ENCODE data around the gene ABTB1. TPM values are rescaled to one million over a fixed set of nuclear protein-coding genes. Genes with fewer than 3 reads are reported as not detected.

Gene ABTB1
- total RNA-seq, 1 experiment from 2014 or later = 3.6 TPM

DNA sequence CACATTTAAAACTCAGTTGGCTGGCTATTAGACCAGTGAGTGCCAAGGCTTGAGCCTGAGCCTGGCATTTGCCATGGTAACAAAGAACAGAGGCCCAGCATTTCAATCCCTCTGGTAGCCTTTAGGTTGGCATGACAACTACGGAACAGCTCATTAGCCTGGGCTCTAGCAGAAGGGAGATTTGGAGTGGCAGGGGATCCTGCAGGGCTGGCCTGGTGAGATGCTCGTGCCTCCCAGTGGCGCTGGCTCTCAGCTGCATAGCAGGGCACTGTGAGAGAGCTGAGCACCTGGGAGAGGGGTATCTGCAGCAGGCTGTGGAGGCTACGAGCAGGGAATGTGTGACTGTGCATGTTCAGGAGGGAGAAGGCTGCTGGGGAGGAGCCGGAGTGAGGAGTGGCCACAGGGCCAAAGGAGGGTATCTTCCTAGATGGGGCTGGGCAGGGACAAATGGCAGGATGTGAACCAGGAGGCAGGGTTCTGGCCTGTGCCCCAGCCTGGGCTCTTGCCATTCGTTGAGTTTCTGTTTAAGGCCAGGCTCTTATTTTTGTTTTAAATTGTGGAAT is 5.6 kb upstream of the ABTB1 start:
- no peak overlapping the region for H3K27ac ChIP-seq (ENCODE audit: low read length)
- H3K4me2 ChIP-seq (ENCODE audit: low read length) = no peak overlapping the region
- DNase-seq (no peak), ATAC-seq (no peak)
- no peak for TF ChIP-seq EZH2phosphoT487 (IDR thresholded peaks at IDR 0.05; ENCODE audit: borderline replicate concordance, low read length)
- TF ChIP-seq EZH2 (IDR thresholded peaks at IDR 0.05; ENCODE audit: low read length, unreplicated experiment) = no peak
- TF ChIP-seq, protein P1, sequence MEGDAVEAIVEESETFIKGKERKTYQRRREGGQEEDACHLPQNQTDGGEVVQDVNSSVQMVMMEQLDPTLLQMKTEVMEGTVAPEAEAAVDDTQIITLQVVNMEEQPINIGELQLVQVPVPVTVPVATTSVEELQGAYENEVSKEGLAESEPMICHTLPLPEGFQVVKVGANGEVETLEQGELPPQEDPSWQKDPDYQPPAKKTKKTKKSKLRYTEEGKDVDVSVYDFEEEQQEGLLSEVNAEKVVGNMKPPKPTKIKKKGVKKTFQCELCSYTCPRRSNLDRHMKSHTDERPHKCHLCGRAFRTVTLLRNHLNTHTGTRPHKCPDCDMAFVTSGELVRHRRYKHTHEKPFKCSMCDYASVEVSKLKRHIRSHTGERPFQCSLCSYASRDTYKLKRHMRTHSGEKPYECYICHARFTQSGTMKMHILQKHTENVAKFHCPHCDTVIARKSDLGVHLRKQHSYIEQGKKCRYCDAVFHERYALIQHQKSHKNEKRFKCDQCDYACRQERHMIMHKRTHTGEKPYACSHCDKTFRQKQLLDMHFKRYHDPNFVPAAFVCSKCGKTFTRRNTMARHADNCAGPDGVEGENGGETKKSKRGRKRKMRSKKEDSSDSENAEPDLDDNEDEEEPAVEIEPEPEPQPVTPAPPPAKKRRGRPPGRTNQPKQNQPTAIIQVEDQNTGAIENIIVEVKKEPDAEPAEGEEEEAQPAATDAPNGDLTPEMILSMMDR (conservative IDR thresholded peaks at IDR 0.05; ENCODE audit: low read depth, low read length) = no peak
- intact Hi-C loops (cut with micrococcal nuclease) = no loop called here
- no TSS peak for BruUV-seq (replicated peaks)
- no peaks in the 10 kb centered on the region for H3K9me3 ChIP-seq (ENCODE audit: low read length)
- no peak overlapping the region for H2AFZ ChIP-seq (ENCODE audit: low read length)
- CTCF ChIA-PET = no interaction called here
- no peaks in the 10 kb centered on the region for H3F3A ChIP-seq (ENCODE audit: low read length, unreplicated experiment)
- POLR2A ChIA-PET (ENCODE audit: unreplicated experiment) = no interaction called here
- H3K27me3 ChIP-seq (ENCODE audit: low read length) = no peaks in the 10 kb centered on the region
- H3K9me2 ChIP-seq (replicated peaks; ENCODE audit: low read length) = no peaks in the 10 kb centered on the region
- no peaks in the 10 kb centered on the region for H4K20me1 ChIP-seq (ENCODE audit: low read length)
- no peak overlapping the region for H3K9ac ChIP-seq (ENCODE audit: low read length)
- peaks cover 6% of the 10 kb centered on the region for H3K4me1 ChIP-seq (ENCODE audit: insufficient read depth, low read length)
- no peaks in the 10 kb centered on the region for H3K36me3 ChIP-seq (ENCODE audit: low read depth, low read length)
- H3K4me3 ChIP-seq (ENCODE audit: low read length) = no peak overlapping the region
- H3K79me2 ChIP-seq (ENCODE audit: low read length) = no peaks in the 10 kb centered on the region

DNA sequence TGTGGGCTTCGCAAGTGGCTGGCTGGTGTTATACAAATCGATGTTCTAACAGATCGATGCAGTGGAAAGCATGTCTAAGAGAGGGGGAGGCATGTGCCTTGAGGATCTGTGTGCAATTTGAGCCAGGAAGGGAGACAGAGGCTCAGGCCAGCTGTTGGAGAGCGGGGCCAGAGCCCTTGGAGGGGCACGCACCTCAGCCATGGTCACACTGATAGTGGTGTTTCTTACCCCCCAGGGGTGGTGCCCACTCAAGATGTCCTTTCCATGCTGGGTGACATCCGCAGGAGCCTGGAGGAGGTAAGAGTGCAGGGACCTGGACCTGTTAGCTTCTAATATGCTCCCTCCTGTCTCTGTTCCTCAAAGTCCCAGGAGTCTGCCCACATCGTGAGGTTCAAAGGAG is 3.8 kb upstream of the ABTB1 start:
- ChIA-PET POLR2A (ENCODE audit: unreplicated experiment) (no interaction called here), CTCF (interaction anchor here (0.6 kb wide), 1 partner anchor 16 kb away, joined by 3 read pairs; no protein-coding TSS in a partner anchor)
- H3K27ac ChIP-seq (ENCODE audit: low read length) = no peak overlapping the region
- H3K4me3 ChIP-seq (ENCODE audit: low read length) = no peak overlapping the region
- H3F3A ChIP-seq (ENCODE audit: low read length, unreplicated experiment) = no peaks in the 10 kb centered on the region
- TF ChIP-seq EZH2phosphoT487 (IDR thresholded peaks at IDR 0.05; ENCODE audit: borderline replicate concordance, low read length) = no peak
- no peak for TF ChIP-seq EZH2 (IDR thresholded peaks at IDR 0.05; ENCODE audit: low read length, unreplicated experiment)
- TF ChIP-seq, protein P1 (conservative IDR thresholded peaks at IDR 0.05; ENCODE audit: low read depth, low read length) = no peak
- H3K27me3 ChIP-seq (ENCODE audit: low read length) = no peaks in the 10 kb centered on the region
- no peak overlapping the region for H3K4me2 ChIP-seq (ENCODE audit: low read length)
- no TSS peak for BruUV-seq (replicated peaks)
- ATAC-seq (no peak), DNase-seq (no peak)
- peaks cover 6% of the 10 kb centered on the region for H3K4me1 ChIP-seq (ENCODE audit: insufficient read depth, low read length)
- H3K9me3 ChIP-seq (ENCODE audit: low read length) = no peaks in the 10 kb centered on the region
- intact Hi-C loops (cut with micrococcal nuclease) = no loop called here
- H3K9ac ChIP-seq (ENCODE audit: low read length) = no peak overlapping the region
- no peaks in the 10 kb centered on the region for H3K9me2 ChIP-seq (replicated peaks; ENCODE audit: low read length)
- H2AFZ ChIP-seq (ENCODE audit: low read length) = no peak overlapping the region
- H3K36me3 ChIP-seq (ENCODE audit: low read depth, low read length) = no peaks in the 10 kb centered on the region
- H3K79me2 ChIP-seq (ENCODE audit: low read length) = no peaks in the 10 kb centered on the region
- no peaks in the 10 kb centered on the region for H4K20me1 ChIP-seq (ENCODE audit: low read length)

DNA sequence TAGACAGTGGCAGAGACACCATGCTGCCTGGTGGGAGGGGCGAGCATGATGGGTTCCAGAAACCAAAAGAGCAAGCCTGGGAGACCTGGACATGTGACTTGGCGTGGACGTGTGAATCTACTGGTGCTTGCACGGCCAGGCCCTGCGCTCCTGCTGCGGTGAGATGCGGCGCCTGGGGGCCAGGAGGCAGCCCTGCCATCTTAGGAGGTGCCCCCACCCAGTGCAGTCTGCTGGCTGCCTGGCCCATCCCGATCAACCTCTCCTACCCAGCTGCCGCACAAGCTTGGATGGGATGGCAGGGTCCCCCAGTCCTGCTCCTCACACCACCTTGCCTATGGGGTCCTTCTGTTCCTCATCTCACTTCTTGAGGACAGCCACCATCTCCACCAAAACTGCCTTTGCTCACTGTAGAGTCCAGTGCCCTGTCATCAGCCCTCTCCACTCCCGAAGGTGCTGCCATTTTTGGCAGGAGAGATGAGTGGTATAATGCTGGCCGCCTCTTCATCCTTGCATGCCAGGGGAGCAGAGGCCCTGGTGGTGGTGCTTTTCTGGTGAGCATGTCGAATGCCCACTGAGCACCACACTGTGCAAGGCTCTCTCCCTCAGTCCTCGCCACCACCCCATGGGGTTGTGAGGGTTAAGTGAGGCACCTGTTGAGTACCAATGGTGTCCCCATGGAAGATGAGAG is 3.1 kb upstream of the ABTB1 start:
- Histone ChIP-seq H3F3A (ENCODE audit: low read length, unreplicated experiment) (no peaks in the 10 kb centered on the region), H3K4me1 (ENCODE audit: insufficient read depth, low read length) (peaks cover 6% of the 10 kb centered on the region), H4K20me1 (ENCODE audit: low read length) (no peaks in the 10 kb centered on the region), H3K9me2 (replicated peaks; ENCODE audit: low read length) (no peaks in the 10 kb centered on the region), H3K79me2 (ENCODE audit: low read length) (no peaks in the 10 kb centered on the region), H3K9ac (ENCODE audit: low read length) (no peak overlapping the region), H3K9me3 (ENCODE audit: low read length) (no peaks in the 10 kb centered on the region), H3K4me2 (ENCODE audit: low read length) (no peak overlapping the region), H3K27me3 (ENCODE audit: low read length) (no peaks in the 10 kb centered on the region), H2AFZ (ENCODE audit: low read length) (no peak overlapping the region), H3K36me3 (ENCODE audit: low read depth, low read length) (no peaks in the 10 kb centered on the region), H3K4me3 (ENCODE audit: low read length) (no peak overlapping the region), H3K27ac (ENCODE audit: low read length) (no peak overlapping the region)
- ATAC-seq = no peak
- no TSS peak for BruUV-seq (replicated peaks)
- DNase-seq = no peak
- TF ChIP-seq EZH2phosphoT487 (IDR thresholded peaks at IDR 0.05; ENCODE audit: borderline replicate concordance, low read length) (no peak), EZH2 (IDR thresholded peaks at IDR 0.05; ENCODE audit: low read length, unreplicated experiment) (no peak)
- TF ChIP-seq, protein P1 (conservative IDR thresholded peaks at IDR 0.05; ENCODE audit: low read depth, low read length) = no peak
- intact Hi-C loops (cut with micrococcal nuclease) = no loop called here
- ChIA-PET POLR2A (ENCODE audit: unreplicated experiment) (no interaction called here), CTCF (no interaction called here)
